ENCODE results near the gene PADI3.

GRCh38 chr1:17230671-17231310 lies 18.1 kb upstream of the PADI3 start:
- no peak for TF ChIP-seq CTCF (IDR thresholded peaks at IDR 0.05)
- TF ChIP-seq EP300 (IDR thresholded peaks at IDR 0.05), result no peak
- no peak for TF ChIP-seq POLR2AphosphoS5 (IDR thresholded peaks at IDR 0.05)
- TF ChIP-seq POLR2A (IDR thresholded peaks at IDR 0.05), result no peak
